ENCODE measurements around the gene KCNJ14.

Gene KCNJ14

DNA sequence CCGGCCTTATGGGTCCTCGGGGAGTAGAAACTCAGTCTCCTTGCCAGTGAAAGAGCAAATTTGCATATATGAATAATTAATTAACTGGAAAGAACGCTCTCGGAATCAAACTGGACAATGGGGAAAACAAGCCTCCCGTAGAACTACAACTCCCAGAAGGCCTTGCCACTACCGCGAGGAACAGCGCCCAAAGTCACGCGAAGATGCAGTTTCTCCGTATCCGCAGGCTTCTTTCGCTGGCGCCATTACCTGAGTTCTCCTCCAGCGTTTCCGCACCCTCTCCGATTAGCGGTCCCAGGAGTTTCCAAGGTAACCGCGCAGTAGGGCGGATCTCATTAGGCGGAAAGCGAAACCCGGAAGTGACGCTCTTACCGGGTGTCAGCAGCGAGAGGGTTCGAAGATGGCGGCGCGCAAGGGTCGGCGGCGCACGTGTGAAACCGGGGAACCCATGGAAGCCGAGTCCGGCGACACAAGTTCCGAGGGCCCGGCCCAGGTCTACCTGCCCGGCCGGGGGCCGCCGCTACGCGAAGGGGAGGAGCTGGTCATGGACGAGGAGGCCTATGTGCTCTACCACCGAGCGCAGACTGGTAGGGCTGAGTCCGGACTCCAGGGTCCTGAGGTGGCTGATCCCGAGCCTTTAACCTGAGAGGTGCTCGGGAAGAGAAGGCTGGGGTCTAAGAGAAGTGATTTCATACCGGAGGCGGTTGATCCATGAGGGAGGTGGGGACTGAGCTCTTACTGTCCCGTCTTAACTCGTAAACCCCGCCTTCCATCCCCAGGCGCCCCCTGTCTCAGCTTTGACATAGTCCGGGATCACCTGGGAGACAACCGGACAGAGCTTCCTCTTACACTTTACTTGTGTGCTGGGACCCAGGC lies 9.5 kb upstream of the KCNJ14 start, which contains the start of gene GRWD1:
TSS of gene GRWD1 (plus strand) at position 378 of the 876 bp plus-strand sequence. CDS start at position 401, 23 bp downstream.
- peak; percentile 95 for DNase-seq

DNA sequence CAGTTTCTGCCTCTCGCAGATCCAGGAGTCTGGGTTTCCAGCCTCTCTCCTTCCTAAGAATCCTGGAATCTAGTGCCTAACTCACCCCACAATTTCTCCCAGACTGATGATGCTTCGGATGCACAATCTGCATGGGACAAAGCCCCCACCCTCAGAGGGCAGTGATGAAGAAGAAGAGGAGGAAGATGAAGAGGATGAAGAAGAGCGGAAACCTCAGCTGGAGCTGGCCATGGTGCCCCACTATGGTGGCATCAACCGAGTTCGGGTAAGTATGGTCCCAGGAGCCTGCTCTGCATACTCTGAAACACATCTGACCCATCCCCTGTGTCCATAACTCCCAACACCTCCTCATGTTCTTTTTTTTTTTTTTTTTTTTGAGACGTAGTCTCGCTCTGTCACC lies 8.8 kb upstream of the KCNJ14 start:
- DNase-seq = no peak

DNA sequence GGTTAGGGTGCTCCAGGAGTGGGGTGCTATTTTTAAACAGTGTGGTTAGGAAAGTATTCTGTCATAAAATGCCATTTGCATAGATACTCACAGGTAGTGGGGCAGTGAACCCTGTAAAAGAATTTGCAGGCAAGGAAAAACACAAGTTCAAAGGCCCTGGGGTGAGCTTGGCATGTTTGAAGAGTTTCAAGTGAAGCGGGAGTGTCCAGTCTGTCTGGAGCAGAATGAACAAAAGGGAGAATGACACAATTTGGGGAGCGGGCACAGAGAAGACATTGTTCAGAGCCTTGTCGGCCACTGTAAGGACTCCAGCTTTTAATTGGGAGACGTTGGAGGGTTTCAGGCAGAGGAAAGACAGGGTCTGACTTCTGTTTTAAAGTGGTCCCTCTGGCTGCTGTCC lies 6.8 kb upstream of the KCNJ14 start:
- DNase-seq = no peak

DNA sequence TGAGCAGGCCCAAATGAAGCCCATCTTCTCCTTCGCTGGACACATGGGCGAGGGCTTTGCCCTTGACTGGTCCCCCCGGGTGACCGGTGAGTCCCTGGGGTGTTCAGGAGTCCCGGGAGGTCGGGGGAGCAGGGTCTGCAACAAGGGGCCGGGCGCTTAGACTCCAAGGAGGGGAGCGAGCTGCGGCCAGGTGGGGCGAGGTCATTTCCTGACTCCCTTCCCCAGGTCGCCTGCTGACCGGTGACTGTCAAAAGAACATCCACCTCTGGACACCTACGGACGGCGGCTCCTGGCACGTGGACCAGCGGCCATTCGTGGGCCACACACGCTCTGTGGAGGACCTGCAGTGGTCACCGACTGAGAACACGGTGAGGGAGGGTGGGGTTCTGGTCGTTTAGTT lies 4.9 kb upstream of the KCNJ14 start:
- no peak for DNase-seq

DNA sequence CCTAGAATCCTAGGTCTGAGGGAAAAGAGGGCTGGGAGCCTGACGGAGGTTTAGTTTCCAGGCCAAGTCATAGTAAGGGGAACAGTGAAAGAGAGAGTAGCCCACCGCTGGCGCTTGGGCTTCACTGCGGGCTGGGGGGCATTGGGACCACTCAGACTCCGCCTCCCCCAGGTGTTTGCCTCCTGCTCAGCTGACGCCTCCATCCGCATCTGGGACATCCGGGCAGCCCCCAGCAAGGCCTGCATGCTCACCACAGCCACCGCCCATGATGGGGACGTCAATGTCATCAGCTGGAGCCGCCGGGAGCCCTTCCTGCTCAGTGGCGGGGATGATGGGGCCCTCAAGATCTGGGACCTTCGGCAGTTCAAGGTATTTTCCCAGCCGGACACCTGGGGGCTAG lies 4.5 kb upstream of the KCNJ14 start:
- DNase-seq = no peak

DNA sequence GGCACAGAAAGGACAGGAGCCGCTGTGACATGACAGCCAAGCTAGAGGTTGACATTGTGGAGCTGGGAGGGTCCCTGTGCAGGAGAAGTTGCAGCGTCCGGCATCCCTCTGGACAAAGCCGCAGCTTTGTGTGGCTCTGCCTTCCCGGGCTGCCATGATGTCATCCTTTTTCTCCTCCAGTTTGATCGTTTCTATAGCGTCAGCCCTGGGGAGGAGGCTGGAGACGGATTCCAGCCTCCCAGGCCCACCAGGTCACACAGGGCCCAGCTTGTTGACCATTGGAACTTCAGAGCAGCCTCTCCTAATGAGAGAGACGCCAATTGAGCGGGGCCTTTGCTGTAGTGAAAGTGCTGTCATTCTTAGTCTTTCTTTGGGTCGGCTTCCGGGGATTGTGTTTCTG lies 3.8 kb upstream of the KCNJ14 start:
- no peak for DNase-seq

DNA sequence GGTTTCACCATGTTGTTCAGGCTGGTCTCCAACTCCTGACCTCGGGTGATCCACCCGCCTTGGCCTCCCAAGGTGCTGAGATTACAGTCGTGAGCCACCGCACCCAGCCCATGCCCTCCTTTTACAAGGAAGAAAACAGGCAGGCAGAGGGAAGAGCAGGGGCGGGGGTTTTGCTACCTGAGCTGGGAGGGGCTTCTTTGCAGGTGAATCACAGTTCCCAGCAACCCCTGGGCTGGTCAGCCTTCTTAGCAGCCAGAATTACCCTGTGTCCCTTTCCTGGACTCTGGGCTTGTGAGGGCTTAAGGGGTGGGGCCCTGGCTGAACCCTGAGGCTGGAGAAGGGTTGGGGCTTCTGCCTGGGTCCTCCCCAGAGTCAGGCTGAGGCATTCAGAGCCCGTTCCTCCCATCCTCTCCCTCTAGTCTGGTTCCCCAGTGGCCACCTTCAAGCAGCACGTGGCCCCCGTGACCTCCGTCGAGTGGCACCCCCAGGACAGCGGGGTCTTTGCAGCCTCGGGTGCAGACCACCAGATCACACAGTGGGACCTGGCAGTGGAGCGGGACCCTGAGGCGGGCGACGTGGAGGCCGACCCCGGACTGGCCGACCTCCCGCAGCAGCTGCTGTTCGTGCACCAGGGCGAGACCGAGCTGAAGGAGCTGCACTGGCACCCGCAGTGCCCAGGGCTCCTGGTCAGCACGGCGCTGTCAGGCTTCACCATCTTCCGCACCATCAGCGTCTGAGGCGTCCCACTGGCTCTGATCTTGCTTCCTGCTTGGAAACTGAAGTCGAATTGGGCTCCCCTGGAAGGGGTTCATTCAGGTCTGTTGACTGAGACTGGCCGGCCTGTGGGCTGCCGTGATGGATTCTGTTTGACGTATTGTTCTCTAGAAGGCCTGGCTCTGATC lies 2.8 kb upstream of the KCNJ14 start:
- no peak for DNase-seq

DNA sequence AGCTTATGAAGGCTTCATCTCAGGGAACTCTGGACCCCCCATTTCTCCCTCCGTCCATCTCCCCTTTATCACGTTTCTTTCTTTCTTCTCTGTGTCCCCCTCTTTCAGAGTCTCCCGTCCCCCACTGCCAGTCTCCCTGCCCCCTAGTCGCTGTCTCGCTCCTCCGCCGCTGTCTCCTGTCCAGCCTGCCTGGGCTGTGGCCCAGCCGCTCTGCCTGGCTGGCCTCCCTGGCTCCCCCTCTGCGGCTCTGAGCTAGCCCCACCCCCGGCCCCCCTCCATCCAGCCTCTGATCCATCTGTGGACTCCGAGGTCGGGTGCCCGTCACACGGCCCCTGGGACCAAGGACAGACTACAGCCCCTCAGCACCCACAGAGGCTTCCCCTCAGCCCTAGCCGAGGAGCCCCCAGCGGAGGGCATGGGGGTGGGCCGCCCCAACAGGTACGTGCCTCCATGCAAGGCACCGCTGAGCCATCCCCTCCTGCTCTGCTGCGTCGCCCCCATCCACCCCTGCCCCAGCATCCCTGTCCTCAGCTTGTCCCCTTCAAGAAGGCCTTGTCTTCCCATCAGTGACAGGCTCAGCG lies 1.1 kb upstream of the KCNJ14 start:
- no peak for DNase-seq

DNA sequence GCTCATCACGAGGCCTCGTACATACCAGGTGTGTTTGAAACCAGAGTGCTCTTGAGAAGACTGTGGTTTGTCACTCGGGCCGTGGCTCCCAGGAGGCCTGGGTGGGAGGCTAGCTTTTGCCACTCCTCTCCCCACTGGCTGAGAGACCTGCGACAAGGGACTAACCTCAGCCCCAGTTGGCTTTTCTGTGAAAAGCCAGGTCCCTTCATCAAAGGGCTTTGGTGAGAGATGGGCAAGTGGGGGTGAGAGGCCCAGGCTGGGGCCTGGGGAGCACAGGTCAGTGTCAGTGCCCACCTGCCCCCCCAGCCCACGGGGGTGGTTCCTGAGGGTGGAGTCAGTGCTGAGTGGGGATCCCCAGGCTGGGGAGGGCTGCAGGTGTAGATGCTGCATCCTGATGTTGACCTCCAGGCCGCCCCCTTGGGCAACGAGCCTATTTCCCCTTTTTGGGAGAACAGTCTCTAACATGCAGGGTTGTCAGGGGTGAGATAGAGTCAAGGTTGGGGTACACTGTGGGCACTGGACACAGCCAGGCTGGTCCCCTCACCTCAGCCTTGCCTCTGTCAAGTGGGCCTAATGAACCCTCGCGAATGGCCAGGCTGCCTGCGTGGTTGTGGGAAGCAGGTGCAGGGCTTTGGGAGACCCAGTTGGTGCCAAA lies 661 bp downstream of the KCNJ14 start:
- DNase-seq = no peak

DNA sequence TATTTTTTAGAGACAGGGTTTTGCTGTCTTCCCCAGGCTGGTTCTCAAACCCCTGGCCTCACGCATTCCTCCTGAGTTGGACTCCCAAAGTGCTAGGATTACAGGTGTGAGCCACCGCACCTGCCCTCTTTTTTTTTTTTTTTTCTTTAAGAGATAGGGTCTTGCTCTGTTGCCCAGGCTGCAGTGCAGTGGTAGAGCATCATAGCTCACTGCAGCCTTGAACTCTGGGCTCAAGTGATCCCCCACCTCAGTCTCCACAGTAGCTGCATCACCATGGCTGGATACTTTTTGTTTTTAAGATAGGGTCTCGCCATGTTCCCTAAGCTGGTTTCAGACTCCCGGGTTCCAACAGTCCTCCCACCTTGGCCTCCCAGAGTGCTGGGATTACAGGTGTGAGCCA lies 1.5 kb downstream of the KCNJ14 start:
- no peak for DNase-seq

DNA sequence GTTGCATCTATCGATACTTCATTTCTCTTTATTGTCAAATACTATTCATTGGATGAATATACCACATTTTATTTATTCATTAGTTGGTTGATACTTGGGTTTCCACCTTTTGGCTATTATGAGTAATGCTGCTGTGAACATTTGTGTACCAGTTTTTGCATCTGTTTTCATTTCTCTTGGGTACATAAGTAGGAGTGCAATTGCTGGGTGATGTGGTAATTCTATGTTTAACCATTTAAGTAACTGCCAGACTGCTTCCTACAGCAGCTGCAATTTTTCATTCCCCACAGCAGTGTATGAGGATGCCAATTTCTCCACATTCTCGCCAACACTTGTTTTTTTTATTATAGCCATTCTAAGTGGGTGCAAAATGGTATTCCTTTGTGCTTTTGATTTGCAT lies 2.6 kb downstream of the KCNJ14 start:
- DNase-seq = no peak

DNA sequence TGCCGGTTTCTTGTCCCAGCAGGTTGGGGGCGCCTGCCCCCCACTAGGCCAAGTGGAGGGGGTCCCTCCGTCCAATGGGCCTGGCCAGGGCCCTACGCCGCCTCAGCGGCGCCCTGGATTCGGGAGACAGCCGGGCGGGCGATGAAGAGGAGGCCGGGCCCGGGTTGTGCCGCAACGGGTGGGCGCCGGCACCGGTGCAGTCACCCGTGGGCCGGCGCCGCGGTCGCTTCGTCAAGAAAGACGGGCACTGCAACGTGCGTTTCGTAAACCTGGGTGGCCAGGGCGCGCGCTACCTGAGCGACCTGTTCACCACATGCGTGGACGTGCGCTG lies 6.2 kb downstream of the KCNJ14 start:
- no peak for DNase-seq

DNA sequence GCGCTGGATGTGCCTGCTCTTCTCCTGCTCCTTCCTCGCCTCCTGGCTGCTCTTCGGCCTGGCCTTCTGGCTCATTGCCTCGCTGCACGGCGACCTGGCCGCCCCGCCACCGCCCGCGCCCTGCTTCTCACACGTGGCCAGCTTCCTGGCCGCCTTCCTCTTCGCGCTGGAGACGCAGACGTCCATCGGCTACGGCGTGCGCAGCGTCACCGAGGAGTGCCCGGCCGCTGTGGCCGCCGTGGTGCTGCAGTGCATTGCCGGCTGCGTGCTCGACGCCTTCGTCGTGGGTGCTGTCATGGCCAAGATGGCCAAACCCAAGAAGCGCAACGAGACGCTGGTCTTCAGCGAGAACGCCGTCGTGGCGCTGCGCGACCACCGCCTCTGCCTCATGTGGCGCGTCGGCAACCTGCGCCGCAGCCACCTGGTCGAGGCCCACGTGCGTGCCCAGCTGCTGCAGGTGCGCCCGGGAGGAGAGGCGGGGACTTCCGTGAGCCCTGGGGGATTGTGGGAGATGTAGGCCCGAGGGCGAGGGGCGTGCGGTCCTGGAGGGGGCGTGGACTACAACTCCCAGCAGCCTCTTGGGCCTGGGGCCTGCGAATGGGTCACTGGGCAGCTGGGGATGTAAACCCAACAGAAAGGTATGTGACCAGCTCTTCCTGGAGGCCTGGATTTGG lies 6.7 kb downstream of the KCNJ14 start:
- DNase-seq = no peak

DNA sequence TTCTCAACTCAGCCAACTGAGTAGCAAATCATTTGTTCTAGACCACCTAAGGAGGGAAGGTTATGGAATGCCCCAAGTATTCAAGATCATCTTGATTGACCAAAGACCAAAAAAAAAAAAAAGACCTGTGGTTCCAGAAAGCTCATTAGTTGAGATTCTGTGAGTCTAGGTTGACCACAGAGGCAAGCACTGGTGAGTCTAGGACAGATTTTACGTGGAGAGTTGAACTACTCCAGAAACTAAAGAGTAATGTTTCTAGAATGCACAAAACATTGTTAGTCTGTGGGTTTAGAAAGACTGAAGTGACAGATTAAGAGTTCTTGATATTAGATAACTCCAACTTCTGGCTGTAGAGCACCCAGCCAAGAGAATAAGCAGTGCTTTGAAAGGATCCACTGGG lies 9.8 kb downstream of the KCNJ14 start:
- no peak for DNase-seq

DNA sequence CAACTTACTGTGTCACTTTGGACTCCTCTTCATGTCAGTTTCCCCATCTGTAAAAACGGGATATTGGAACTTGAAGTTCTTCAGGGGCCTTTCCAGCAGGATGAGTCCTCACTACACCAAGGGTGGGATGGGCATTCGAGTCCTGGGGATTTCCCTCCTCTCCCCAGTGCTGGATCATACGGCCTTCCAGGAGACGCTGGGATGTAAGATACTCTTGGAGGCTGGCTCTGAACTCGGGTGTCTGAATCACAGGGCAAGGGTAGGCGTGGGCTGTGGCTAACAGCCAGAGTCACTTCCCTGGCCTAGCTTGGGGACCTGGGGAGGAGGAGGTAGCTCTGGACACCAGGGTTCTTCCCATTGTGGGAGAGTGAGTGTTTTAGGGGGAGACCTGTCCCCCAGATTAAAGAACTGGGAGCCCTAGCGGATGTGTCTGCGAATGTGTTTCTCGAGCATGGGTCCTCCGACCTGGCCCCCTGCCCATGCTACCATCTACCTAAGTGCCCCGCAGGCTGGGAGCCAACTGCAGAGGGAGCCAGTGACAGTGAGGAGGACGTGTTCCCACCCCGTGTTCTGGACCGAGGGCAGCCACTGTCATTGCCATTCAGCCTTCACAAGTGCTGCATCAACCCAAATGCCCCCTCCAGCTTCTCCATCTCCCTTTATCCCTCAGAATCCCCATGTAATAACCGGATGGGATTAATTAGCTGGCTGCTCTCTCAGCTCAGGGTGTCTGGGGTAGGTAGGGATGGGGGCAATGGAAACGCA lies 11.4 kb downstream of the KCNJ14 start:
- DNase-seq = no peak

DNA sequence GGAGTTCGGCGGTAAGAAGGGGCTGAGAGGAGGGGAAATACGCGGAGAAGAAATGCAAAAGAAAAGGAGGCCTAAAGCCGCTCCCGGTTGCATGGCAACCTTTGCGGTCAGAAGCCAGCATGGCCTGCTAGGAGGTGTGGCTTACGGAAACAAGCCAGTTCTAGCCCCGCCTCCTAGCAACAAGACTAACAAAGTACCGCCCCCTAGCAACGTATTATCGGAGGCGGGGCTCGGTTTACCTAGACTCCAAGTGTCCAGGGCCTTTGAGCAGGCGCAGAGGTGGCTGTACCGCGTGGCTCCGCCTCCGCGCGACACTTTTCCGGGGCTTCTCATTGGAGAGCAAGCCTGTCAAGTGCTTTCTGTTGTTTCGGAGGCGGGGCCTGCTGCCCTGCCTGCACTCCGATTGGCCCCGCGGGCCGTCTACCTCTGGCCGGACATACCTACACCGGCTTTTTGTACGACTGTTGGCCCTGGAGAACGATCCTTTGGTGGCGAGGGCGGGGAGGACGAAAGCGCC lies 13.5 kb downstream of the KCNJ14 start:
- DNase-seq = peak; percentile 100

DNA sequence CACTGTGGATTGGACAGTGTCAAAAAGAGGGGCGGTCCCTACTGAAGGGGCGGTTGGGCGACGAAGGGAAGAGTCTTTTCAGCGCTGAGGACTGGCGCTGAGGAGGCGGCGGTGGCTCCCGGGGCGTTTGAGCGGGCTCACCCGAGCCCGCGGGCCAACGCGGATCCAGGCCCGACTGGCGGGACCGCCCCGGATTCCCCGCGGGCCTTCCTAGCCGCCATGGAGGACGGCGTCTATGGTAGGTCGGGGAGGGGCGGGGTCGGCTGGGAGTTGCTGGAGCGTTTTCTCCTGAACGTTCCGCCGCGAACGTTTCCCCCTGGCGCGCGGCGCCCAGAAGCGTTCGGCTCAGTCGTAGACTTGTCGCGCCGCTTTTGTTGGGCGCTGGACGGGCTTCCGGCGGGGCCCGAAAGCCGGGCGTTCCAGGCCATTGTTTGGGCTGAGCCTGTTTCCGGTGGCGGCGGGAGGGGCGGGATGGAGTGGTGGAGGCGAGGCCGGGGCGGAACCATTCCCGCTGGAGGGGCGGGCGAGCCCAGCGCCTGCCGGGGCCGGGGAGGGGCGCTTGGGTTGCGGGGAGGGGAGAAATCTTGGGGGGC lies 14.0 kb downstream of the KCNJ14 start, which contains the start of gene CYTH2:
TSS of gene CYTH2 (plus strand) at position 81 of the 593 bp plus-strand sequence. CDS start at position 220, 139 bp downstream.
- DNase-seq = peak; percentile 53

DNA sequence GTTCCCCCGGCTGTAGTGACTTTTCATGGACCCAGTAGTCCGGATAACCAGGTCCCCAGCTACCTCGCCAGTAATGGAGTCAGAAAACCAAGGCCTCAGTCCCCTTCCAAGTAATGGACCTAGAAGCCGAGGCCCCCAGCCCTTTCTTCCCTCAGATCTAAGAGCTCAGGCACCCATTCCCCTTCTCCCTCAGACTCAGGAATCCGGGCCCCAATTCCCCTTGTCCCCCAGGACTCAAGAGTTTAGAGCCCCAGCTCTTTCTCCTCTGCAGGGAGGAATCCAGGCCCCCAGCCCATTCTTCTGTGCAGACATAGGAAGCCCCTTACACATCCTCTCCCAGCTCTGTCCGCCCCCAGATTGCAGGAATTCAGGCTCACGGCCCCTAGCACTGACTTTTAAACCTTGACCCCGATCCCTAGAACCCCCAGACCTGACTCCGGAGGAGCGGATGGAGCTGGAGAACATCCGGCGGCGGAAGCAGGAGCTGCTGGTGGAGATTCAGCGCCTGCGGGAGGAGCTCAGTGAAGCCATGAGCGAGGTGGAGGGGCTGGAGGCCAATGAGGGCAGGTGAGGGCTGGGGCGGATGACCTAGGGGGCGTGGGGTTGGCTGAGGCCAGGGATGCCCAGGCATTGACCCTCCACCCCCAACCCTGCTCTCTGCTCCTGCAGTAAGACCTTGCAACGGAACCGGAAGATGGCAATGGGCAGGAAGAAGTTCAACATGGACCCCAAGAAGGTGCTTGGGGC lies 14.7 kb downstream of the KCNJ14 start:
- no peak for DNase-seq

DNA sequence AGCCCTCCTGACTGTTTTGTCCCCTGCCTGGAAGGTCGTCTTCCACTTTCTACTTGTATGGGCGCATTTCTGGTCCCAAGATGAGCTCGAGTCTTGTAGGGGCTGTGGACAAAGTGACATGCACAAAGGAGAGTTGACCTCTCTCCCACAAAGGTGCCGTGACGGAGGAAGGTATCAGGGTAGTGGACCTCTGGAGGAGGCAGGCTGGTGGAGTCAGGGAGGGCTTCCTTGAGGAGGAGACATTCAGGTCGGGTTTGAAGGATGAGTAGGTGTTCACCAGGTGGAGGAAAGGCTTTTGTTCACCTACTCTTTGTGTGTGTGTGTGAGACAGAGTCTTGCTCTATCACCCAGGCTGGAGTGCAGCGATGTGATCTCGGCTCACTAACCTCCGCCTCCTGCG lies 15.5 kb downstream of the KCNJ14 start:
- DNase-seq = no peak

DNA sequence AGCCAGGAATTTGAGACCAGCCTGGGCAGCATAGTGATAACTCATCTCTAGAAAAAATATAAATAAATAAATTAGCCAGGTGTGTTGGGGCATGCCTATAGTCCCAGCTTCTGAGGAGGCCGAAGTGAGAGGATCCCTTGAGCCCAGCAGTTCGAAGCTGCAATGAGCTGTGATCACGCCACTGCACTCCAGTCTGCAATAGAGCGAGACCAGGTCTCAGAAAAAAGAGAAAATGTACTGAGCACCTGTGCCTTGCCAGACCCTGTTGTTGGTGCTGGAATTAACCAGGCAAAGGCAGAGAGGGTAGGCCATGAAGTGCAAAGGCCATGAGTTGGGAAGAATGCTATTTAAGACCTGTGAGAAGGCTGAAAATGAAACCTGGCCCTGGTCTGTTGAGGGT lies 16.5 kb downstream of the KCNJ14 start:
- no peak for DNase-seq

All from CD4-positive, alpha-beta T cell treated with Interferon gamma for 1 hour (primary cell).